Hepatocyte (in vitro differentiated cells): ENCODE results near the gene GZF1.

Source experiments
- CTCF ChIP-seq: fragments of 200-600 bp; sonication (generic); IDR thresholded peaks from 2 replicates; pipeline ENCODE4 v1.5.1; 2016; ENCODE audit warnings: antibody characterized with exemption, mild to moderate bottlenecking; ENCODE audit not compliant: poor library complexity
- EZH2 ChIP-seq: fragments of 200-600 bp; sonication (generic); IDR thresholded peaks from 2 replicates; pipeline ENCODE4 v1.6.1; 2016; ENCODE audit warnings: antibody characterized with exemption, mild to moderate bottlenecking, borderline replicate concordance
- EZH2phosphoT487 ChIP-seq: fragments of 200-600 bp; sonication (generic); IDR thresholded peaks from one replicate; pipeline ENCODE4 v1.6.1; 2018; ENCODE audit warnings: antibody characterized with exemption, mild to moderate bottlenecking, low read depth, moderate library complexity; ENCODE audit not compliant: unreplicated experiment, severe bottlenecking

GRCh38 chr20:23415555-23415954, 53.6 kb downstream of the GZF1 start:
- TF ChIP-seq CTCF (no peak), EZH2phosphoT487 (no peak), EZH2 (no peak)
